Heart right ventricle (tissue), 16 donors: ENCODE results near the gene TIMM44. TPM values are rescaled to one million over a fixed set of nuclear protein-coding genes. Genes with fewer than 3 reads are reported as not detected.

ENCODE experiments used
- ATAC-seq, 8 donors: fragments of 200-7000 bp; cut with Tn5 transposase; one replicate each; pipeline ENCODE4 v1.9.1; 2020; ENCODE audit warnings: mild to moderate bottlenecking in 8 of 8, moderate library complexity in 8 of 8, moderate number of reproducible peaks in 1 of 8
- DNase-seq, 2 donors: peaks; one replicate each; pipeline ENCODE4 v3.0.0-alpha.2; 2020
- H3K27ac ChIP-seq, 10 donors: fragments of 200-600 bp; sonication (generic) in 2 of 10; one replicate each; pipeline versions ENCODE4 v1.5.0 to v1.8.0; 2020 to 2022; ENCODE audit warnings: mild to moderate bottlenecking in 3 of 10
- H3K27me3 ChIP-seq, 7 donors: fragments of 200-600 bp; one replicate each; pipeline ENCODE4 v1.8.0; 2021 to 2022; ENCODE audit warnings: mild to moderate bottlenecking in 2 of 7
- H3K36me3 ChIP-seq, 9 donors: fragments of 200-600 bp; sonication (generic) in 1 of 9; one replicate each; pipeline versions ENCODE4 v1.5.0 to v1.8.0; 2020 to 2022; ENCODE audit warnings: mild to moderate bottlenecking in 2 of 9
- H3K4me1 ChIP-seq, 9 donors: fragments of 200-600 bp; sonication (generic) in 1 of 9; one replicate each; pipeline versions ENCODE4 v1.5.0 to v1.8.0; 2020 to 2022; ENCODE audit warnings: mild to moderate bottlenecking in 4 of 9
- H3K4me3 ChIP-seq, 10 donors: fragments of 200-600 bp; sonication (generic) in 2 of 10; one replicate each; pipeline versions ENCODE4 v1.5.0 to v1.8.0; 2020 to 2022; ENCODE audit warnings: mild to moderate bottlenecking in 7 of 10, moderate library complexity in 2 of 10
- H3K9me3 ChIP-seq, 11 donors: fragments of 200-600 bp in 10 of 11; sonication (generic) in 2 of 11; one replicate each; pipeline versions ENCODE4 v1.5.0 to v1.8.0; 2013 to 2022; ENCODE audit warnings: mild to moderate bottlenecking in 2 of 11, control low read depth in 1 of 11, moderate library complexity in 1 of 11
- CTCF ChIP-seq, 9 donors: fragments of 200-600 bp; sonication (generic) in 2 of 9; IDR thresholded peaks; one replicate each; pipeline versions ENCODE4 v1.5.0 to v1.8.0; 2021 to 2022; ENCODE audit warnings: antibody characterized with exemption in 9 of 9, mild to moderate bottlenecking in 5 of 9, moderate library complexity in 1 of 9
- WGBS, 2 donors: extraction: QIAGEN DNeasy Blood & Tissue Kit; methylation state at CpG; one replicate each; pipeline ENCODE4 v1.1.7; 2013; ENCODE audit warnings: inconsistent platforms in 1 of 2; 5-methylcytosine and 5-hydroxymethylcytosine counted together
- intact Hi-C, 10 donors: fragments of 100-400 bp; cut with DNase I; formaldehyde crosslinking; loops; one replicate each; pipeline versions ENCODE4 v1.11.1 to v1.14.2; 2022
- polyA plus RNA-seq, 2 donors: library from polyadenylated mRNA; stranded (reverse); fragments of 200-250 nt; gene quantifications; one replicate each; pipeline ENCODE4 v1.2.3, GENCODE V29; 2013
- total RNA-seq, 10 donors: library from RNA; stranded (reverse); fragmentation: NEBNext Ultra II Directional in 3 of 10; extraction: Animal tissue kit (Norgen Biotek cat#: 25700) in 3 of 10; gene quantifications; one replicate each; pipeline versions ENCODE4 v1.2.1 to v1.2.4, GENCODE V29; 2021 to 2023
- donor health status: Arrhythmogenic right ventricular cardiomyopathy.
- donor health status: ischemic (EF 13 %, LVEDD 7.1; RV severe dilation, severe dysfunction).
- donor health status: healthy with polysubstance abuse.
- donor health status: DM: no; HTN: yes; CAD: no.
- donor health status: DM: no; HTN: no; CAD: no.
- donor health status: ischemic (EF 25% LVEDD 6.9; RV normal size, moderate dysfunction).
- donor health status: ischemic (EF 25% LVEDD 5.7; RV mildly dilated, moderate dysfunction).
- donor health status: healthy.
- donor health status: DM: yes; HTN: yes; CAD: no.
- donor health status: Ischemic cardiomyopathy.
- donor health status: ischemic (EF 35%, LVEDD 5.7; RV mildly dilated, moderate dysfunction).
- donor health status: nonischemic (EF 11% LVEDD 7.7; RV severe dilation, severe dysfunction).
- donor health status: DM: yes; HTN: yes; CAD: no.
- donor health status: PGD.
- donor health status: ischemic (EF 29% LVEDD 5.4; RV normal size, mild dysfunction).
- donor health status: nonischemic (EF 23%, LVEDD 6.1; RV moderate dilation, normal function).

TIMM44 gene
- total and polyA plus RNA-seq, 12 donors: 54.9 to 188 (median 73.1) TPM

GRCh38 chr19:7904074-7905020 lies 39.1 kb downstream of the TIMM44 start:
- H3K9me3 ChIP-seq: no peaks in the 10 kb centered on the region
- no peak for TF ChIP-seq CTCF (IDR thresholded peaks at IDR 0.05)
- peaks cover 14 to 62% (median 41%) of the 10 kb centered on the region in 9 donors for H3K4me1 ChIP-seq
- peaks cover 0 to 5% (median 0%) of the 10 kb centered on the region in 7 donors for H3K27me3 ChIP-seq
- peak overlapping the region; percentile 72 to 93 (median 85) for H3K27ac ChIP-seq
- peak overlapping the region; percentile 78 to 98 (median 88) for H3K4me3 ChIP-seq
- DNase-seq (no peak), ATAC-seq (peak; percentile 11 to 57 (median 28))
- 11 to 14% methylated on average over 46 to 65 of the region's 68 CpGs for WGBS, 2 donors
- H3K36me3 ChIP-seq: peaks cover 0 to 25% (median 0%) of the 10 kb centered on the region in 9 donors
- intact Hi-C loops: loop anchor here in 1 of 10 donors (5.0 kb wide), 1 partner anchor 52 kb away; no protein-coding TSS in a partner anchor

- intact Hi-C loops: loop anchor here in 2 of 10 donors (1.0 to 5.0 kb wide), 2 partner anchors 17 to 51 kb away; partner anchors contain the start of gene SNAPC2 (in 1 of the 2)
- Histone ChIP-seq H3K27me3 (peaks cover 0 to 5% (median 0%) of the 10 kb centered on the region in 7 donors), H3K27ac (peak within 1 kb of the TSS; percentile 72 to 93 (median 85)), H3K4me3 (peak within 1 kb of the TSS; percentile 78 to 98 (median 88)), H3K36me3 (peaks cover 0 to 20% (median 0%) of the 10 kb centered on the region in 9 donors), H3K9me3 (no peaks in the 10 kb centered on the region), H3K4me1 (peaks cover 14 to 54% (median 38%) of the 10 kb centered on the region in 9 donors)
- TF ChIP-seq CTCF (IDR thresholded peaks at IDR 0.05): peak in 8 of 9 donors; percentile 38 to 86 (median 64)
- 0% methylated on average over 79 to 89 of the region's 89 CpGs for WGBS, 2 donors
- ATAC-seq: peak; percentile 86 to 96 (median 92)
- peak; percentile 100 for DNase-seq
These were observed 40.0 kb downstream of the TIMM44 start, which contains the start of gene MAP2K7 for GRCh38 chr19:7903244-7904073. TSS of gene MAP2K7 (plus strand) at chr19:7903877. CDS start at chr19:7903945, 68 bp downstream.

- no peak for ATAC-seq
- intact Hi-C loops: loop anchor here in 2 of 10 donors (1.0 to 5.0 kb wide), 2 partner anchors 17 to 51 kb away; partner anchors contain the start of gene SNAPC2 (in 1 of the 2)
- peaks cover 0 to 20% (median 0%) of the 10 kb centered on the region in 9 donors for H3K36me3 ChIP-seq
- H3K4me1 ChIP-seq: peaks cover 14 to 47% (median 32%) of the 10 kb centered on the region in 9 donors
- no peaks in the 10 kb centered on the region for H3K9me3 ChIP-seq
- peak in 1 of 9 donors; percentile 3 for TF ChIP-seq CTCF (IDR thresholded peaks at IDR 0.05)
- WGBS, 2 donors: 11 to 20% methylated on average over 20 of the region's 20 CpGs
- H3K27me3 ChIP-seq: peaks cover 0 to 5% (median 0%) of the 10 kb centered on the region in 7 donors
- H3K27ac ChIP-seq: peak overlapping the region in 9 of 10 donors; percentile 72 to 92 (median 78)
- DNase-seq: no peak
- peak overlapping the region; percentile 27 to 96 (median 72) for H3K4me3 ChIP-seq
These were observed 40.6 kb downstream of the TIMM44 start for GRCh38 chr19:7902796-7903243.
